ENCODE results near the gene LZTR1. TPM values are rescaled to one million over a fixed set of nuclear protein-coding genes. Genes with fewer than 3 reads are reported as not detected.

Gene LZTR1
- total RNA-seq, 1 experiment from 2014 or later: 54.3 TPM

- no peak for DNase-seq (ENCODE audit: low spot score)
- ChIA-PET CTCF (no interaction called here), POLR2A (ENCODE audit: low non-redundant PET) (no interaction called here)
Measured at GRCh38 chr22:20994128-20994901, 12.2 kb downstream of the LZTR1 start.

GRCh38 chr22:20994902-20995241, 12.8 kb downstream of the LZTR1 start:
- ChIA-PET POLR2A (ENCODE audit: low non-redundant PET) (no interaction called here), CTCF (no interaction called here)
- no peak for TF ChIP-seq CTCF (conservative IDR thresholded peaks at IDR 0.05; ENCODE audit: low read depth, low read length)
- no peak for TF ChIP-seq EZH2 (IDR thresholded peaks at IDR 0.05; ENCODE audit: borderline replicate concordance, low read depth, low read length, poor library complexity, severe bottlenecking)
- Histone ChIP-seq H3K4me3 (ENCODE audit: low read depth, low read length, poor library complexity, severe bottlenecking) (no peak overlapping the region), H3K9me3 (ENCODE audit: low read depth, low read length, poor library complexity, severe bottlenecking) (no peaks in the 10 kb centered on the region), H3K36me3 (ENCODE audit: insufficient read depth, low read length, poor library complexity, severe bottlenecking) (peaks cover 22% of the 10 kb centered on the region), H3K27ac (ENCODE audit: low read depth, low read length, poor library complexity, severe bottlenecking) (no peak overlapping the region), H3K27me3 (replicated peaks; ENCODE audit: insufficient read depth, low read depth, low read length, poor library complexity) (no peaks in the 10 kb centered on the region), H3K4me1 (ENCODE audit: insufficient read depth, low read length, poor library complexity, severe bottlenecking) (peaks cover 2% of the 10 kb centered on the region)
- DNase-seq (ENCODE audit: low spot score): no peak
- intact Hi-C loops (cut with micrococcal nuclease; ENCODE audit: unreplicated experiment): no loop called here
- BruUV-seq (replicated peaks): no TSS peak

More at GRCh38 chr22:20994128-20994901, 12.2 kb downstream of the LZTR1 start:
- TF ChIP-seq EZH2 (IDR thresholded peaks at IDR 0.05; ENCODE audit: borderline replicate concordance, low read depth, low read length, poor library complexity, severe bottlenecking): no peak
- TF ChIP-seq CTCF (conservative IDR thresholded peaks at IDR 0.05; ENCODE audit: low read depth, low read length): no peak
- no peaks in the 10 kb centered on the region for H3K9me3 ChIP-seq (ENCODE audit: low read depth, low read length, poor library complexity, severe bottlenecking)
- H3K4me3 ChIP-seq (ENCODE audit: low read depth, low read length, poor library complexity, severe bottlenecking): no peak overlapping the region
- no peak overlapping the region for H3K27ac ChIP-seq (ENCODE audit: low read depth, low read length, poor library complexity, severe bottlenecking)
- no peaks in the 10 kb centered on the region for H3K27me3 ChIP-seq (replicated peaks; ENCODE audit: insufficient read depth, low read depth, low read length, poor library complexity)
- BruUV-seq (replicated peaks): no TSS peak
- intact Hi-C loops (cut with micrococcal nuclease; ENCODE audit: unreplicated experiment): no loop called here
- no peaks in the 10 kb centered on the region for H3K4me1 ChIP-seq (ENCODE audit: insufficient read depth, low read length, poor library complexity, severe bottlenecking)
- peaks cover 17% of the 10 kb centered on the region for H3K36me3 ChIP-seq (ENCODE audit: insufficient read depth, low read length, poor library complexity, severe bottlenecking)

GRCh38 chr22:20995329-20996030, 13.4 kb downstream of the LZTR1 start:
- intact Hi-C loops (cut with micrococcal nuclease; ENCODE audit: unreplicated experiment): no loop called here
- H3K9me3 ChIP-seq (ENCODE audit: low read depth, low read length, poor library complexity, severe bottlenecking): no peaks in the 10 kb centered on the region
- no peaks in the 10 kb centered on the region for H3K27me3 ChIP-seq (replicated peaks; ENCODE audit: insufficient read depth, low read depth, low read length, poor library complexity)
- CTCF ChIA-PET: no interaction called here
- H3K27ac ChIP-seq (ENCODE audit: low read depth, low read length, poor library complexity, severe bottlenecking): no peak overlapping the region
- DNase-seq (ENCODE audit: low spot score): no peak
- no peak for TF ChIP-seq EZH2 (IDR thresholded peaks at IDR 0.05; ENCODE audit: borderline replicate concordance, low read depth, low read length, poor library complexity, severe bottlenecking)
- no peak for TF ChIP-seq CTCF (conservative IDR thresholded peaks at IDR 0.05; ENCODE audit: low read depth, low read length)
- BruUV-seq (replicated peaks): no TSS peak
- H3K4me1 ChIP-seq (ENCODE audit: insufficient read depth, low read length, poor library complexity, severe bottlenecking): peaks cover 8% of the 10 kb centered on the region
- H3K36me3 ChIP-seq (ENCODE audit: insufficient read depth, low read length, poor library complexity, severe bottlenecking): peaks cover 28% of the 10 kb centered on the region
- POLR2A ChIA-PET (ENCODE audit: low non-redundant PET): no interaction called here
- no peak overlapping the region for H3K4me3 ChIP-seq (ENCODE audit: low read depth, low read length, poor library complexity, severe bottlenecking)

All from A673 (cell line).